K562 (cell line): ENCODE measurements around the gene NPM1. TPM values are rescaled to one million over a fixed set of nuclear protein-coding genes. Genes with fewer than 3 reads are reported as not detected.

Experiments
- HMG20A ChIP-seq: fragments of 450-650 bp; formaldehyde crosslinking; conservative IDR thresholded peaks from 2 replicates; pipeline ENCODE4 v1.4.0; 2020; ENCODE audit warnings: mild to moderate bottlenecking, mixed read lengths
- KAT7 ChIP-seq: sonication (generic); formaldehyde crosslinking; IDR thresholded peaks from 2 replicates; pipeline ENCODE4 v1.8.0; 2022; ENCODE audit warnings: missing genetic modification reagents, mild to moderate bottlenecking, borderline replicate concordance
- PML ChIP-seq: IDR thresholded peaks from 2 replicates; pipeline ENCODE4 v1.6.1; 2012; ENCODE audit warnings: low read length, inconsistent platforms
- SUPT5H ChIP-seq: fragments of 450-650 bp; IDR thresholded peaks from 2 replicates; pipeline ENCODE4 v1.6.1; 2016
- TBL1XR1 ChIP-seq, 2 experiments: IDR thresholded peaks; 2 replicates each; pipeline ENCODE4 v1.6.1; 2012; ENCODE audit warnings: improper control_type of control experiment in 2 of 2, low read length in 2 of 2, mild to moderate bottlenecking in 1 of 2
- ZEB2 ChIP-seq: fragments of 450-650 bp; IDR thresholded peaks from 2 replicates; pipeline ENCODE4 v1.6.1; 2016
- polyA plus RNA-seq, 8 experiments: library from polyadenylated mRNA; depleted of rRNA in 4 of 8; stranded (reverse) in 5 of 8; unstranded in 3 of 8; fragments of >200 nt; fragmentation: Nextera tagmentation in 2 of 8; fragmentation: Illumina TruSeq in 1 of 8; extraction: Ambion mirVana in 2 of 8; extraction: Trizol in 1 of 8; gene quantifications; 2 replicates each; pipeline versions ENCODE4 v1.2.1 to v1.2.3, GENCODE V29; 2011 to 2014; ENCODE audit warnings: inconsistent platforms in 1 of 8, missing spikeins in 1 of 8
- total RNA-seq, 7 experiments: library from RNA; depleted of rRNA in 6 of 7; stranded (reverse); fragments of >200 nt in 6 of 7; fragmentation: Illumina TruSeq in 2 of 7; extraction: Trizol in 2 of 7; gene quantifications; 2 replicates each; pipeline versions ENCODE4 v1.2.1 to v1.2.3, GENCODE V29; 2011 to 2021; ENCODE audit warnings: low replicate concordance in 1 of 7
- TF ChIP-seq, protein P1 (sequence below): fragments of 450-650 bp; formaldehyde crosslinking; IDR thresholded peaks from 2 replicates; pipeline ENCODE4 v1.4.0; 2020; ENCODE audit warnings: mild to moderate bottlenecking, moderate library complexity
- TF ChIP-seq, protein P2 (sequence below): sonication (generic); formaldehyde crosslinking; IDR thresholded peaks from 2 replicates; pipeline ENCODE4 v1.8.1; 2023; ENCODE audit warnings: mild to moderate bottlenecking, missing genetic modification reagents, moderate library complexity

Gene NPM1
- total and polyA plus RNA-seq, 9 of the 15 experiments (the other 6 are each of a cell fraction or from before 2014, with no cell fraction given): 2,438 to 6,909 (median 5,639) TPM

DNA sequence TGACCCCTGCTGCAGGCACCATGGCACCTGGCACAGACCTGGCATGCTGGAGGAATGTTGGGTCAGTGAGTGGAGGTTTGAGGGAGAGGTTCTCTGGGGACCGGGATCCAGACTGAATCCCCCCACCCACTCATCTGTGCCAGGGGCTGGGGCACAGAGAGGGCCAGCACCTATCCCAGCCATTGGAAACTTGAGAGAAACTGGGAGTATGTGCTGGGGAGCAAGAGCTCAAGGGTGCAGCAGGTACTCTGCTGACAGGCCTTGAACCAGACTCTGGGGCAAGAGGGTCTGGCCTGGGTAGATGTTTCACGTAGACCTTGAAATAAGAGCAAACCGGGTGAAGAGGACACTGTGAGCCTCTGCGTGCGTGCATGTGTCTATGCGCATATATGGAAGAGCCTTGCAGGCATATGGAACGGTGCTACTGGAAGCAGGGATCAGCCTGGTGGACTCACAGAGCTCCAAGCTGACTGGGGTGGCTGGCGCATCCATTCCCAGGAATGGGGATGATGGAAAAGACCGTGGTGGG, 40.6 kb downstream of the NPM1 start (continued):
- TF ChIP-seq, protein P1, sequence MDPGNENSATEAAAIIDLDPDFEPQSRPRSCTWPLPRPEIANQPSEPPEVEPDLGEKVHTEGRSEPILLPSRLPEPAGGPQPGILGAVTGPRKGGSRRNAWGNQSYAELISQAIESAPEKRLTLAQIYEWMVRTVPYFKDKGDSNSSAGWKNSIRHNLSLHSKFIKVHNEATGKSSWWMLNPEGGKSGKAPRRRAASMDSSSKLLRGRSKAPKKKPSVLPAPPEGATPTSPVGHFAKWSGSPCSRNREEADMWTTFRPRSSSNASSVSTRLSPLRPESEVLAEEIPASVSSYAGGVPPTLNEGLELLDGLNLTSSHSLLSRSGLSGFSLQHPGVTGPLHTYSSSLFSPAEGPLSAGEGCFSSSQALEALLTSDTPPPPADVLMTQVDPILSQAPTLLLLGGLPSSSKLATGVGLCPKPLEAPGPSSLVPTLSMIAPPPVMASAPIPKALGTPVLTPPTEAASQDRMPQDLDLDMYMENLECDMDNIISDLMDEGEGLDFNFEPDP: no peak
- TF ChIP-seq TBL1XR1 (IDR thresholded peaks at IDR 0.05; ENCODE audit: low read length in 2 of 2): no peak
- TF ChIP-seq KAT7 (CRISPR knock-in tag): no peak
- TF ChIP-seq, protein P2, sequence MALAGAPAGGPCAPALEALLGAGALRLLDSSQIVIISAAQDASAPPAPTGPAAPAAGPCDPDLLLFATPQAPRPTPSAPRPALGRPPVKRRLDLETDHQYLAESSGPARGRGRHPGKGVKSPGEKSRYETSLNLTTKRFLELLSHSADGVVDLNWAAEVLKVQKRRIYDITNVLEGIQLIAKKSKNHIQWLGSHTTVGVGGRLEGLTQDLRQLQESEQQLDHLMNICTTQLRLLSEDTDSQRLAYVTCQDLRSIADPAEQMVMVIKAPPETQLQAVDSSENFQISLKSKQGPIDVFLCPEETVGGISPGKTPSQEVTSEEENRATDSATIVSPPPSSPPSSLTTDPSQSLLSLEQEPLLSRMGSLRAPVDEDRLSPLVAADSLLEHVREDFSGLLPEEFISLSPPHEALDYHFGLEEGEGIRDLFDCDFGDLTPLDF (CRISPR knock-in tag): no peak
- TF ChIP-seq SUPT5H: no peak
- no peak for TF ChIP-seq PML
- TF ChIP-seq HMG20A (CRISPR knock-in tag): no peak
- no peak for TF ChIP-seq ZEB2
